ENCODE measurements around the gene ZNF397.

The ZNF397 gene

GRCh38 chr18:35247412-35248249 lies 6.8 kb downstream of the ZNF397 start:
- peak; percentile 91 for DNase-seq

- DNase-seq, result no peak
Measured at GRCh38 chr18:35248429-35248828, 7.6 kb downstream of the ZNF397 start.

- DNase-seq, result no peak
Measured at GRCh38 chr18:35252466-35252865, 11.6 kb downstream of the ZNF397 start.

GRCh38 chr18:35253655-35254287 lies 12.9 kb downstream of the ZNF397 start:
- DNase-seq, result peak; percentile 7

- no peak for DNase-seq
Measured at GRCh38 chr18:35256947-35257346, 16.1 kb downstream of the ZNF397 start.

DNA sequence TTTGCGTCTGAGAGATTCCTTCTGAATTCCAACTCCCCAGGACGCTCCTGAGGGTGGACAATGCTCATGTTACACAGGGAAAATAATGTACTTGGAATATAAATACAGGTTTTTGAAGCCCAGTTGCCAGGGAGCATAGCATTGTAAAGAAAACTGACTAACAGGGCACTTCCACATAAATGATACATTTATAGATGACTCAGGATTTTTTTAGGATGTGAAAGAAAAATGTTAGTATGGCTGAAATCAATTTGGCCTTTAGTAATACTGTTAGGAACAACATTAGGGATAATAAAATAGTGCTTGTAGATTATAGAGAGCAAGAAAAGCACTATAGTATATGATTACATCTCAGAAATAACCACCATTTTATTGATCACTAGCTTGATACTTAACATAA lies 23.6 kb downstream of the ZNF397 start:
- DNase-seq, result no peak

DNA sequence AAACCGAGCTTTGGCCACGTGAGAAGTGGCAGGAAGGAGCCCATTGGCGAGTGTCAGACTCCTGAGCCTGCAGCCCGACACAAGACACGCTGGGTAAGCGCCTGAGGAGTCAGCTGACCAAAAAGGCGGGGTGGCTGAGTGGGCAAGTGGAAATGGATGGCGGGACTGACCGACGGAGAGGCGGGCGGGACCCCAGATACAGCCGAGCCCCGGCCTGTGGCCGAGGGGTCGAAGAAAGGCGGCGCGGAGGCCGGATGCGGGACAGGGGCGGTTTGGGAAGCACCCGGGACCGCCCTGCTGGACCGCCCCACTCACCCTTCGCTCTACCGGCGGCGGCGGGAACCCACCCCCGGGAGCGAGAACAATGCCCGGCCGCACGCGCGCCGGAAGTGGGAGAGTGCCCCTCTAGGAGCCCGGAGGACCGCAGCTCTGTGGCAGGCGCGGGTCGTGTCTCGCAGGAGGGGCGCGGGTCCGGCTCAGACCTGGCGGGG lies 26.4 kb downstream of the ZNF397 start:
- no peak for DNase-seq

GRCh38 chr18:35267809-35268208 lies 27.0 kb downstream of the ZNF397 start:
- DNase-seq, result no peak

- peak; percentile 84 for DNase-seq
Measured at GRCh38 chr18:35268821-35269220, 28.0 kb downstream of the ZNF397 start.

DNA sequence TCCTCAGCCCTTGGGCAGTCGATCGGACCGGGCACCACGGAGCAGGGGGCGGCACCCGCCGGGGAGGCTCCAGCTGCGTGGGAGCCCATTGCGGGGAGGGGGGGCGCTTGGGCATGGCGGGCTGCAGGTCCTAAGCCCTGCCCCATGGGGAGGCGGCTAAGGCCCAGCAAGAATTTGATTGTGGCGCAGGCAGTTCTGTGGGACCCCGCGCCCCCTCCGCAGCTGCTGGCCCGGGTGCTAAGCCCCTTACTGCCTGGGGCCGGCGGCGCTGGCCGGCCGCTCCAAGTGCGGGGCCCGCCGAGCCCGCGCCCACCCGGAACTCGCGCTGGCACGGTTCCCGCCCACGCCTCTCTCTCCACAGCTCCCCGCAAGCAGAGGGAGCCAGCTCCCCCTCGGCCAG lies 30.8 kb downstream of the ZNF397 start:
- DNase-seq, result no peak

GRCh38 chr18:35276267-35276666 lies 35.4 kb downstream of the ZNF397 start:
- no peak for DNase-seq

GRCh38 chr18:35277633-35278032 lies 36.8 kb downstream of the ZNF397 start:
- DNase-seq, result no peak

- DNase-seq, result no peak
Measured at GRCh38 chr18:35278085-35278484, 37.3 kb downstream of the ZNF397 start.

DNA sequence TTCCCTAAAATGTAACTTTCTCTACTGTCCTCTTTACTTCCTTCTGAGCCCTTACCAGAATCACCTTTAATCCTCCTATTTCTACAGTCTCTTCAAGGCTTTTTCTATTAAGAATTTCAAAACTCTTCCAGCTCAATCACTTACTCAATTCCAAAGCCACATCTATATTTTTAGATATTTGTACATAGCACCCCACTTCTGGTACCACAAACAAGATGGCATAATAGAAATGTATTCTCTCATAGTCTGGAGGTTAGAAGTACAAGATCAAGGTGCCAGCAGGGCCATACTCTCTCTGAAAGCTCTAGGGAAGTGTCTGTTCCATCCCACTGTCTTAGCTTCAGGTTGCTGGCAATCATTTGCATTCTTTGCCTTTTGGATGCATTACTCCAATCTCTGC lies 38.1 kb downstream of the ZNF397 start:
- DNase-seq, result no peak

GRCh38 chr18:35282353-35282752 lies 41.5 kb downstream of the ZNF397 start:
- no peak for DNase-seq

- DNase-seq, result no peak
Measured at GRCh38 chr18:35283923-35284794, 43.3 kb downstream of the ZNF397 start.

GRCh38 chr18:35284841-35285240 lies 44.0 kb downstream of the ZNF397 start:
- DNase-seq, result no peak

DNA sequence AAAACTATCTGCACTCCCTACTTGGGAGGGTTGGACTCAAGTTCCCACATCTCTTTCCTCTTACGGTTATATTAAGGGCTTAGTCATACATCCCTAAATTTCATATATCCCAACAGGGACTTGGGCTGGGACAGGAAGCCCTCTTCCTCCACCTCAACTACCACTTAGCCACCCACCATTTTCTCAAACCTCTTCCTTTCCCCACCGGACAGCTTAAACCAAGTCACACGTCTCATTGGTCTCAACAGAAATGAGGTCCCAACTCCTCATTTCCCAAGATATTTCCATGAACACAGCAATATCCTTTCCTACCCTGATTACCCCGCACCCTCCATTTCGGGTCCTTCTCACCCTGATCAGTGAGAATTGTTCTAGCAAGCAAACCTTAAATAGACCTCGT lies 48.5 kb downstream of the ZNF397 start:
- no peak for DNase-seq

DNA sequence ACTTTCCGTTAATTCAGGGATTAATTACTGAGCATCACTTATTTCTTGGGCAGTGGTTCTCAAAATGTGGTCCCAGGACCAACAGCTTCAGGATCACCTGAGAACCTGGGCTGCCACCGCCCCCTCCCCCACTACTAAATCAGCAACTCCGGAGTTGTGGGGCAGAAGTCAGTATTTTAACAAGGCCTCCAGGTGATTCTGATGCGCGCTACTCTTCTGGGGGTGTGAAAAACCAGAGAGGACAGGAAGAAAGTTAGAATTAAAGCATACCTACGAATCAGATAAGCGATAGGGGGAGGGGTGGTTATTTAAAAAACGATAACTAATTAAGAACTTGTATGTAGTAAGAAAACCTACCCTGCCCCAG lies 48.9 kb downstream of the ZNF397 start:
- no peak for DNase-seq

DNA sequence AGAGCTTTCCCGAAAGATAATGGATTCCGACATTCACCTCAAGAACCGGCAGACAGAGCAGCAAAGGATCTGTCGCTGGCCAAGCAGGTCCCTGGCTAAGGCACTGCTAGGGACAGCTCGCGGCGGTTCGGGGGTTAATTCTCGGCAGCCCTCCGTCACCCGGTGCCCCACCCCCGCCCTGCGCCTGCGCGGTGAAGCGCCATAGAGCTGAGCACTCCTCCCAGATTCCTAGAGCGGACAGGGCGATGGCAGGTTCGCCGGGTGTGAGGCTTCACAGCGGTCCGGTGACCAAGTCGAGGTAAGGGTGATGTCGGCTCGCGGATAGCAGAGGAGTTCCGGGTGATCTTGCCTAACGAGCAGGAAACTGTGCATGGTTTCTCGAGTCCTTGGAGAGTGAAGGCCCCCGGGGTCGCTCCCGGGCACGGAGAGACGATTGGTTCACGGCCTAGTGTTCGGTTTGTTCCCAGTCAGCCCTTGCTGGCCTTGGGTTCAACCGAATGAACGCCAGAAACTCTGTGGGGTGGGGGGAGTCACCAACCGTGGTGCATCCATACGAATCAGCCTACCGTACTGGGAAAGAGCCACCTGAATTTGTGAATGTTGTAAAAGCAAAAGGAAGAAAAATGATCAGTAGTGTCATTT lies 49.4 kb downstream of the ZNF397 start, which contains the start of gene ZSCAN30:
Gene ZSCAN30, minus strand, starts transcription at position 136 of the 642 bp plus-strand sequence. CDS start 25,877 bp downstream, outside the sequence.
- DNase-seq, result peak; percentile 88

GRCh38 chr18:35291166-35291565 lies 50.3 kb downstream of the ZNF397 start:
- DNase-seq, result no peak

GRCh38 chr18:35296060-35296459 lies 55.2 kb downstream of the ZNF397 start:
- DNase-seq, result no peak

DNA sequence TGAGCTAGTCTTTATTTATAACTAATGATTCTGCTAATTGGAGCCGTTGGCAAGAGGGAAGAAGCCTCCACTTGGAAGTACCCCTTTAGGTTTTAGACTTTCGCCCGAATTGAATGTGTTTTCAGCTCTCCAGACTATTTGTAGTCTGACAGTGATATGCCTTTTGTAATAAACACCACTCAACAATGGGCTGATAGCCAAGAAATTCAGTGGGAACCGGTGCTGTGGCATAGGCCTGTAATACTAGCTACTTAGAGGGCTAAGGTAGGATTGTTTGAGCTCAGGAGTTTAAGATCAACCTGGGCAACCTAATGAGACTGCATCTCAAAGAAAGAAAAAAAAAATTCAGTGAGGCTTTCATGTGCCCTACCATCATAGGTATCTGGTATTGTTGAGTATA lies 62.8 kb downstream of the ZNF397 start:
- no peak for DNase-seq

Data from MV-4-11 (cell line).